Measurements from ENCODE around the gene EMC8. TPM values are rescaled to one million over a fixed set of nuclear protein-coding genes. Genes with fewer than 3 reads are reported as not detected.

The EMC8 gene
- polyA plus RNA-seq, 1 of the 3 experiments (the other 2 are of a cell fraction), result 45.9 TPM

- Histone ChIP-seq H3K4me3 (ENCODE audit: low read depth in 2 of 2, low read length in 1 of 2) (no peak overlapping the region), H3K79me2 (ENCODE audit: insufficient read depth) (no peaks in the 10 kb centered on the region), H3F3A (replicated peaks; ENCODE audit: insufficient read depth) (no peaks in the 10 kb centered on the region), H3K9me3 (no peaks in the 10 kb centered on the region), H3K9me2 (no peaks in the 10 kb centered on the region), H3K36me3 (replicated peaks in 1 of 2; ENCODE audit: control insufficient read depth in 1 of 2, insufficient read depth in 2 of 2, low read length in 1 of 2) (no peaks in the 10 kb centered on the region), H3K4me1 (ENCODE audit: control insufficient read depth in 1 of 2, insufficient read depth in 2 of 2, low read depth in 1 of 2, low read length in 1 of 2) (no peaks in the 10 kb centered on the region), H4K20me1 (ENCODE audit: insufficient read depth) (no peaks in the 10 kb centered on the region), H2AFZ (ENCODE audit: low read depth) (no peak overlapping the region), H3K9ac (no peak overlapping the region), H3K27me3 (ENCODE audit: insufficient read depth) (peaks cover 90% of the 10 kb centered on the region), H3K27ac (ENCODE audit: low read depth in 2 of 2, low read length in 1 of 2) (no peak overlapping the region), H3K4me2 (no peak overlapping the region)
- no peak for DNase-seq
- CTCF ChIA-PET, result interaction anchor here (1.0 to 10.0 kb wide), 3 partner anchors 14 to 182 kb away, joined by 3 to 85 read pairs (median 4); no protein-coding TSS in a partner anchor
- WGBS (ENCODE audit: low lambda C conversion rate), result 0% methylated on average over 3 of the region's 5 CpGs
- POLR2A ChIA-PET, result no interaction called here
- no peak for TF ChIP-seq EZH2phosphoT487 (IDR thresholded peaks at IDR 0.05; ENCODE audit: borderline replicate concordance, low read depth)
- no peak for TF ChIP-seq GATA2 (CRISPR knock-in tag; IDR thresholded peaks at IDR 0.05)
- TF ChIP-seq YY1 (IDR thresholded peaks at IDR 0.05; ENCODE audit: low read depth), result no peak
- no peak for TF ChIP-seq ZBTB33 (IDR thresholded peaks at IDR 0.05; ENCODE audit: borderline replicate concordance, low read depth)
- TF ChIP-seq SIN3A (IDR thresholded peaks at IDR 0.05; ENCODE audit: borderline replicate concordance, low read depth, low read length), result no peak
- no peak for TF ChIP-seq FOXM1 (IDR thresholded peaks at IDR 0.05; ENCODE audit: low read depth)
- no peak for TF ChIP-seq ELF1 (IDR thresholded peaks at IDR 0.05)
- TF ChIP-seq REST (IDR thresholded peaks at IDR 0.05; ENCODE audit: low read depth, low read length), result no peak
- no peak for TF ChIP-seq JUND (IDR thresholded peaks at IDR 0.05)
Measured at GRCh38 chr16:85834741-85835140, 35.4 kb upstream of the EMC8 start.

GRCh38 chr16:85833219-85833920 lies 34.0 kb upstream of the EMC8 start:
- no peak for DNase-seq
- Histone ChIP-seq H3K9me3 (no peaks in the 10 kb centered on the region), H3K4me3 (ENCODE audit: low read depth in 2 of 2, low read length in 1 of 2) (no peak overlapping the region), H3K9ac (no peak overlapping the region), H4K20me1 (ENCODE audit: insufficient read depth) (no peaks in the 10 kb centered on the region), H3K4me2 (no peak overlapping the region), H3K9me2 (no peaks in the 10 kb centered on the region), H2AFZ (ENCODE audit: low read depth) (no peak overlapping the region), H3K36me3 (replicated peaks in 1 of 2; ENCODE audit: control insufficient read depth in 1 of 2, insufficient read depth in 2 of 2, low read length in 1 of 2) (no peaks in the 10 kb centered on the region), H3K27me3 (ENCODE audit: insufficient read depth) (peaks cover 88% of the 10 kb centered on the region), H3K79me2 (ENCODE audit: insufficient read depth) (no peaks in the 10 kb centered on the region), H3K27ac (ENCODE audit: low read depth in 2 of 2, low read length in 1 of 2) (no peak overlapping the region), H3F3A (replicated peaks; ENCODE audit: insufficient read depth) (no peaks in the 10 kb centered on the region), H3K4me1 (ENCODE audit: control insufficient read depth in 1 of 2, insufficient read depth in 2 of 2, low read depth in 1 of 2, low read length in 1 of 2) (no peaks in the 10 kb centered on the region)
- TF ChIP-seq TAF1 (IDR thresholded peaks at IDR 0.05; ENCODE audit: borderline replicate concordance, low read depth, low read length), result no peak
- TF ChIP-seq PBX3 (IDR thresholded peaks at IDR 0.05), result no peak
- CTCF ChIA-PET, result interaction anchor here (10.0 kb wide), 1 partner anchor 13 kb away, joined by 85 read pairs; no protein-coding TSS in a partner anchor
- POLR2A ChIA-PET, result no interaction called here
- 17% methylated on average over 20 of the region's 22 CpGs for WGBS (ENCODE audit: low lambda C conversion rate)
